ENCODE measurements around the gene TCIRG1. TPM values are rescaled to one million over a fixed set of nuclear protein-coding genes. Genes with fewer than 3 reads are reported as not detected.
"Not testable (repeated sequence)": the region's sequence is repeated elsewhere in the genome, so short reads cannot be mapped to it uniquely, and the experiment has no call there.

The TCIRG1 gene
- total RNA-seq, 1 donor: 134 TPM

DNA sequence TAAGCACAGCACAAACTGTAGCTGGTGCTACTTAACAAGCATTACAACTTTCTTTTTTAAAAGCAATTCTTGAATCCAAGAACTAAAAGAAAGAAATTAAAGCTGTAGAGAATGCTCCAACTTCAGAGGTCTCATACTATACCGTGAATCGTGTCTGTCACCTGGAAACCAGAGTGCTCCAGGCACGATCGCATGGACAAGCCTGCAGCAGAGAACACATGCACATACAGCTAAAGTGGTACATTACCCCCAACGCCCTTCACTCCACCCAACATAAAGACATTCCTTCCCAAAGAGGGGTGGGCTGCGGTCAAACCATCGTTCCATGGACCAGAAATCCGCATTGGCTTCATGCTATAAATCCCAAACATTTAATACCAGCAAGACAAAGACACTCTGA lies 50.9 kb downstream of the TCIRG1 start:
- no peak for DNase-seq (ENCODE audit: low read depth)
- TF ChIP-seq, protein P1, sequence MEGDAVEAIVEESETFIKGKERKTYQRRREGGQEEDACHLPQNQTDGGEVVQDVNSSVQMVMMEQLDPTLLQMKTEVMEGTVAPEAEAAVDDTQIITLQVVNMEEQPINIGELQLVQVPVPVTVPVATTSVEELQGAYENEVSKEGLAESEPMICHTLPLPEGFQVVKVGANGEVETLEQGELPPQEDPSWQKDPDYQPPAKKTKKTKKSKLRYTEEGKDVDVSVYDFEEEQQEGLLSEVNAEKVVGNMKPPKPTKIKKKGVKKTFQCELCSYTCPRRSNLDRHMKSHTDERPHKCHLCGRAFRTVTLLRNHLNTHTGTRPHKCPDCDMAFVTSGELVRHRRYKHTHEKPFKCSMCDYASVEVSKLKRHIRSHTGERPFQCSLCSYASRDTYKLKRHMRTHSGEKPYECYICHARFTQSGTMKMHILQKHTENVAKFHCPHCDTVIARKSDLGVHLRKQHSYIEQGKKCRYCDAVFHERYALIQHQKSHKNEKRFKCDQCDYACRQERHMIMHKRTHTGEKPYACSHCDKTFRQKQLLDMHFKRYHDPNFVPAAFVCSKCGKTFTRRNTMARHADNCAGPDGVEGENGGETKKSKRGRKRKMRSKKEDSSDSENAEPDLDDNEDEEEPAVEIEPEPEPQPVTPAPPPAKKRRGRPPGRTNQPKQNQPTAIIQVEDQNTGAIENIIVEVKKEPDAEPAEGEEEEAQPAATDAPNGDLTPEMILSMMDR (IDR thresholded peaks at IDR 0.05; ENCODE audit: insufficient read depth, low read depth, low read length): no peak
- no peak overlapping the region for H3K4me3 ChIP-seq (ENCODE audit: low read depth, low read length)

DNA sequence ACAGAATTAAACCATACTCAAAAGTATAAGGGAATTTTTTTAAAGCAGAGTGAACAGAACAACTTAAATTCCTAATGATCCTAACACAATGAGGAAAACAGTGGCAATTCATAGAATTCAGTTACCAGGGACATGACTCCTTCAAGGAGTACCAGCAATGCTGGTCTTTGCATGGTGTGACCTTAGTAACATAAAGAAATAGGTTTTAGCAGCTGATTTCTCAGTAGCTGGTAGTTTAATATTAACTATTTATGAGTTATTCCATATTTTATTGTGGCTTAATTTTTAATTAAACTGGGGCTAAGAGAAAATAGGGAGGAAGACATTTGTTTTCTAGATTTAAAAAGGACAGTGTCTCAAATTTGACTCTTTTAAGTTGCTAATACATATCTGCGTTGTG lies 51.5 kb downstream of the TCIRG1 start:
- no peak overlapping the region for H3K4me3 ChIP-seq (ENCODE audit: low read depth, low read length)
- TF ChIP-seq, protein P1 (IDR thresholded peaks at IDR 0.05; ENCODE audit: insufficient read depth, low read depth, low read length): no peak
- DNase-seq (ENCODE audit: low read depth): no peak

GRCh38 chr11:68090706-68091105 lies 51.9 kb downstream of the TCIRG1 start:
- DNase-seq (ENCODE audit: low read depth): no peak
- TF ChIP-seq, protein P1 (IDR thresholded peaks at IDR 0.05; ENCODE audit: insufficient read depth, low read depth, low read length): no peak
- no peak overlapping the region for H3K4me3 ChIP-seq (ENCODE audit: low read depth, low read length)

DNA sequence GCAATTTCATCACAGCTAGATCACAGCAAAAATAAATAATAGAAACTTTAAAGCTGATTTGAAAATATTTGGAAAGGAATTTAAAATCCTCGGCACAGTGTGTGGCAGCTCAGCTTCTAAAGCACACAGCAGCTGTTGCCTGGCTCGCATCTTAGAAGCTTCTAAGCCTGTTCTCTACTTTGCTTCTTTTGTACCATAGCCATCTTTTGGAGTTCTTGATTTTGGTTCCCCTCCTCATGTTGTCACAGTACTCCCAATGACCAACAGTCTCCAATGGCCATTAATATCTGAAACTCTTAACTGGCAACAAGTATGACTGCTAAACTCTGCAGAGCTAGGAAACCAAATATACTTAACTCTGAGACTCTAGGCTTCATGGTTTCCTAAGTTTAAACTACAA lies 53.6 kb downstream of the TCIRG1 start:
- DNase-seq (ENCODE audit: low read depth): no peak
- H3K4me3 ChIP-seq (ENCODE audit: low read depth, low read length): no peak overlapping the region
- TF ChIP-seq, protein P1 (IDR thresholded peaks at IDR 0.05; ENCODE audit: insufficient read depth, low read depth, low read length): no peak

- DNase-seq (ENCODE audit: low read depth); H3K4me3 ChIP-seq (ENCODE audit: low read depth, low read length): not testable (repeated sequence)
These were observed 54.1 kb downstream of the TCIRG1 start for GRCh38 chr11:68092946-68093345.

GRCh38 chr11:68093565-68093964 lies 54.7 kb downstream of the TCIRG1 start:
- H3K4me3 ChIP-seq (ENCODE audit: low read depth, low read length): no peak overlapping the region
- no peak for DNase-seq (ENCODE audit: low read depth)
- TF ChIP-seq, protein P1 (IDR thresholded peaks at IDR 0.05; ENCODE audit: insufficient read depth, low read depth, low read length): no peak

DNA sequence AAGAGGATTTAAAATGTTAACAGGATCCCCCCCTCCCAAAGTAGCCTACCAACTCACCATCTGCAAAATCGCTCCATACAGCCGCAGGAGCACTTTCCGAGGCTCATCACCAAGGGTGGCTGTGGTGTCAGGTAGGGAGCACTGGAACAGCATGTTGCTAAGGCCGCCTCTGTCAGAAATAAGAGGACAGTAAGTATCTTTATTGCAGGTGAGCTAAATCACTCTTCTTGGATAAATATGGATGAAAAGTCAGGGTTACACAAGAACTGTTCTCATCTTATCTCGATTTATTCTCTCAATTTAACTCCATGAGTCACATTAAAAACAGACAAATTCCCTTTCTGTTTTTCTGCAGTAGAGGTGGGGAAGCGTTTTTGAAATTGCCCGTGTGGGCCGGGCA lies 58.1 kb downstream of the TCIRG1 start:
- H3K4me3 ChIP-seq (ENCODE audit: low read depth, low read length): no peak overlapping the region
- no peak for DNase-seq (ENCODE audit: low read depth)
- TF ChIP-seq, protein P1 (IDR thresholded peaks at IDR 0.05; ENCODE audit: insufficient read depth, low read depth, low read length): no peak
